ENCODE measurements around the gene INSR.

INSR gene

DNA sequence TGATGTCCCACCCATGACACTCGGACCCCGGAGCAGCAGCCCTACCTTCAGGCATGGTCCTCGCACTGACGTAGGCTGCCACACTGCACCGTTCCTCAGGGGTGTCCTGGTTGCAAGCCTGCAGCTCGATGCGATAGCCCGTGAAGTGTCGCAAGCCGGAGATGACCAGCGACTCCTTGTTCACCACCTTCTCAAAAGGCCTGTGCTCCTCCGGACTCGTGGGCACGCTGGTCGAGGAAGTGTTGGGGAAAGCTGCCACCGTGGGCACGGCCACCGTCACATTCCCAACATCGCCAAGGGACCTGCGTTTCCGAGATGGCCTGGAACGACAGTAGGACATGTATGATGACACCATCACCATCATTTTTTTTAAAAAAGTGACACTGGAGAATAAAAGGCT, 151.4 kb downstream of the INSR start:
- no peak for DNase-seq (ENCODE audit: low spot score)

DNA sequence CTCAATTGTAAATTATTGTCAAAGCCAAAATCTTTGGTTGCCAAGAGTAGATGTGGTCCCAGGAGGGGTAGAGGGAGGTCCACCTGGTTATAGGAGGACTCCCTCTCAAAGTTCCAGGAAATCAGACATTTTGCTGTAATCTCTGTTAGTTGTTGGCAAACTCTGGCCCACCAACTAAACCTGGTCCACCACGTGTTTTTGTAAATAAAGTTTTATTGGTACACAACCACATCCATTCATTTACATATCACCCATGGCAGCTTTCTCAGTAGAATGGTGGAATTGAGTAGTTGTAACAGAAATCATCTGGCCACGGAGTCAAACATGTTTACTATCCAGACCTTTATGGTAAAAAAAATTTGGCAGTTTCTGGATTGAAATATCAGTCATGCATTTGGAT, 154.1 kb downstream of the INSR start:
- DNase-seq (ENCODE audit: low spot score), result no peak

DNA sequence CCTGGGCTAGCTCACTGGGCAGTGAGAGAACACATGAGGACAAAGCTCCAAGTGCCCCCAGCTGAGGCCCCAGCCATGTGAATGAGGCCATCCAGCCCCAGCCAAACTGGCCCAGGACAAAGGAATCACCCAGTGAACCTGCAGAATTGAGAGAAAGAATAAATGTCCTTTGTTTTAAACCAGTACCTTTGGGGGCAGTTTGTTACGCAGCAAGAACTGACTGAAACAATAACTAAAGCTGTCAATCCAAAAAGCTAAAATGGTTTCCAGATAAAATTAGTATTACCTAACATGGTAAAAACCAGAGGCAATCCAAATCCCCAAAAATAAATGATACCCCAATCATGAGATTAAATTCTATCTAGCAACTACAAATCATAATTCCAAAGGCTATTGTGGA, 155.1 kb downstream of the INSR start:
- DNase-seq (ENCODE audit: low spot score), result no peak

DNA sequence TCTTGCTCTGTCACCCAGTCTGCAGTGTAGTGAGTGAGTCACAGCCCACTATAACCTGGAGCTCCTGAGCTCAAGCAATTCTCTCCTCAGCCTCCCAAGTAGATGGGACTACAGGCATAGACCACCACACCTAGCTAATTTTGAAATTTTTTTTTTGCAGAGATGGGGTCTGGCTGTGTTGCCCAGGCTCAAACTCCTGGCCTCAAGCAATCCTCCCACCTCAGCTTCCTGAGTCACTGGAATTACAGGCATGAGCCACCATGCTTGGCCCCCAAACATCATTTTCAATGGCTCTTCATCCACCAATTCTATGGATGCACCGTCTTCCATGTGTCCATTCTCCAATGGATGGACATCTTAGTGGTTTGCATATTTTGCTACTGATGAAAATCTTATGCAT, 155.8 kb downstream of the INSR start:
- DNase-seq (ENCODE audit: low spot score), result no peak

DNA sequence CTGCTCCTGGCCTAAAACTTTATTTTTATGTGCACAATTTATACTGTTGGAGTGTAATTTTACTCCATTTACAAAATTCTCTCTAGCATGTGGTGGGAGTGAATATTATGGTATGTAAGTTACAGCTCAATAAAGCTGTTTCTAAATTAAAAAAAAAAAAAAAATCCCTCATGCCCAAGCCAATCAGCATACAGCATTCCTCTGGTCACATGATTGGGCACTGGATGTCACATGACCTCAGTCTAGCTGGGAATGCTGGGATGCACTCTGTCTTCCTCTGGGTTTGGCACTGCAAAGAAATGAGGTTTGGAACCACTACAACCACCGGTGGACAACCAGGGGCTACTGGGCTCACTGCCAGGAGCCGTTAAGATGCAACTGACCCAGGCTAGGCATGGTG, 157.1 kb downstream of the INSR start:
- DNase-seq (ENCODE audit: low spot score), result no peak

DNA sequence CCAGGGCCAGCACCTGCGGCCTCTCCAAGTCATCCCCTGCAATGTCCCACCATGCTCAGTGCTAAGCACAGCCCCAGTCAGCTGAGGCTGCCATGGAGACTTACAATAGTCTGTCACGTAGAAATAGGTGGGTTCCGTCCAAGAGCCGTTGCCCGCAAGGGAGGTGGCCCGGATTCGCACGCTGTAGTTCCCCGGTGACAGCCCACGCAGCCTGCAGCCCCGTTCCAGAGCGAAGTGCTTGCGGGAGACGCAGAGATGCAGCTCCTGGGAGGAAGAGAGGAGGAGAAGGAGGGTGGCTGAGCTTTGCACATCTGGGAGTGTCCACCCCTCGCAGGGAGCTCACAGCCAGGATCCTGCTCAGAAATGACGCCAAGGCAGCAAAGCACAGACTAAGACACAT, 162.2 kb downstream of the INSR start:
- DNase-seq (ENCODE audit: low spot score), result no peak

DNA sequence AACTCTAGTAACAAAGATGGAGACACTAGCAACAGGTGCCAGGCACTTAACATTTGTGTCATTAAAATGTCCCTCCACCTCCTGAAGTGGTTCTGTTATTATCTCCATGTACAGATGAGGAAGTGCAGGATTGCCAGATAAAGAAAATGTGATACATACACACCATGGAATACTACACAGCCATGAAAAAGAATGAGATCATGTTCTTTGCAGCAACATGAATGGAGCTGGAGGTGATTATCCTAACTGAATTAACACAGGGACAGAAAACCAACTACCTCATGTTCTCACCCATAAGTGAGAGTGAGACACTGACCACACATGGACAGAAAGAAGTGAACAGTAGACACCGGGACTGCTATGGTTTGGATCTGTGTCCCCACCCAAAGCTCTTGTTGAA, 164.2 kb downstream of the INSR start:
- no peak for DNase-seq (ENCODE audit: low spot score)

DNA sequence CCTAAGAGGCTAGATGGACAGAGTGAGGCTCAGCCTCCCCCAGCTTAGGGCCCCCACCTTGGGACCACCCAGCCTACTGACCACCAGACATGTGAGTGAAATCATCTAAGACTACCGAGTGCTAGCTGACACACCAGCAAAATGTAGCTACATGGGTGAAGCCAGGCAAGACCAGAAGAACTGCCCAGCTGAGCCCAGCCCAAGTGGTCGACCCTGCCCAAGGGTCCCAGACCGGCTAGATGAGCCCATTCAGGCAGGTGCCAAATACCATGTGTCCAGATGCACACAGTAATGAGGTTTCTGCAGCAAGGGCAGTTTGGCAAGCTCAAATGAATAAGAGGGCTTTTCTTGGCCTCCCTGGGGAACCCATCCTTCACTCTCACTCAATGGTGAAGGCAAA, 168.1 kb downstream of the INSR start:
- DNase-seq (ENCODE audit: low spot score), result no peak

DNA sequence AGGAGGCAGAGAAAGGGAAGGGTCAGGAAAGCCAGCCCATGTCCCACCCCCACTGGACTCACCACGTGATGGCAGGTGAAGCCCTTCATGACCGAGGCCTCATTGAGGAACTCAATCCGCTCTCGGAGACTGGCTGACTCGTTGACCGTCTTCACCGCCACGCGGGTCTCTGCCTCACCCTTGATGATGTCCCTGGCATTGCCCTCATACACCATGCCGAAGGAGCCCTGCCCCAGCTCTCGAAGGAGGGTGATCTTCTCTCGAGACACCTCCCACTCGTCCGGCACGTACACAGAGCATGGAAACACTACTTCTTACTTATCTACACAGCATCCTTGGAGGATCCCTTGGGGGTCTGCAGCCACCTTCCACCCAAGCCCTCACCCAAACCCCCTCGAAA, 169.0 kb downstream of the INSR start:
- no peak for DNase-seq (ENCODE audit: low spot score)

DNA sequence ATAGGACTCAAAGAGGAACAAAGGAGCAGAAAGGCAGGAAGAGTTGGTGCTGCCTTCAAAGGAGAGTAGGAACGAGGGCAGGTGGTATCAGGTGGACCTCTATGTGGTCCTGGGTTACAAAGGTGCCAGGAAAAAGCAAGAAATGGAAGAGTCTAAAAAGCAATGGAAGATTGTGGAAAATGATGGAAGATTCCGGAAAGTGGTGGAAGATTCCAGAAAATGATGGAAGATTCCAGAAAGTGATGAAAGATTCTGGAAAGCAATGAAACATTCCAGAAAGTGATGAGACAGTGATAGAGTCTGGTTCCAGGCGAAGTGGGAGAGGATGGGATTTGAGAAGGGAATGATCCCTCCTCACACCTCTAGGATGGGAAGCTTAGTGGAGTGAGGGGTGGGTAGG, 169.4 kb downstream of the INSR start:
- DNase-seq (ENCODE audit: low spot score), result no peak

DNA sequence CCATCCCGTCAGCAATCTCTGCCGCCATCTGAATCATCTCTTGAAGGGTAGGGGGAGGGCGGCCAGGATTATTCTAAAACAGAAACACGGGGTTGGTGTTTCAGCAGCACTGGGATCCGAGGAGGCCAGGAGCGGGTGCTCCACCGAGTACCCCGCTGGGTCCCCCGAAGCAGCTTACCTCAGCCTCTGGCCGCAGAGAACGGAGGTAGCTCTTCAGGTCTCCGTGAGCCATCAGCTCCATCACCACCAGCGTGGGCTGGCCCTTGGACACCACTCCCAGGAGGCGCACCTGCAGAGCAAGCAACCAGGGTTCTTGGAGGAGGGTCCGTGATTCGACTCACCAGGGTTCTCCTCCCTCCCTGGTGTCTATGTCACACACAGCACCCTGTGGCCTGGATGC, 171.5 kb downstream of the INSR start:
- DNase-seq (ENCODE audit: low spot score), result no peak

DNA sequence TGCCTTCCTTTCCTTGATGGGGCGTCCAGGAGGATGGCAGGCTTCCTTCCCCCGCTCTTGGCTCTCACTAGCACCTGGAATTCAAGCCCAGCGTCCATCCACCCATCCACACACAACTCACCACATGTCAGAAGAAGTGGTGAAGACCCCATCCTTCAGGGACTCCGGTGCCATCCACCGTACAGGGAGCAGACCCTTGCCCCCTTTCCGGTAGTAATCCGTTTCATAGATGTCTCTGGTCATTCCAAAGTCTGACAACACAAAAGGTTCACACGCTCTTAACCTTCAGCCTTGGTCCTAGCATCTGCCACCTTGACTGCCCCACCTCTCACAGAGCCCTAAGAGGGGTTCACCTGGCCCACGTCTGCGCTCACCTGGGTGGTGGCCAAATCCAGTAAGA, 173.7 kb downstream of the INSR start:
- DNase-seq (ENCODE audit: low spot score), result no peak

DNA sequence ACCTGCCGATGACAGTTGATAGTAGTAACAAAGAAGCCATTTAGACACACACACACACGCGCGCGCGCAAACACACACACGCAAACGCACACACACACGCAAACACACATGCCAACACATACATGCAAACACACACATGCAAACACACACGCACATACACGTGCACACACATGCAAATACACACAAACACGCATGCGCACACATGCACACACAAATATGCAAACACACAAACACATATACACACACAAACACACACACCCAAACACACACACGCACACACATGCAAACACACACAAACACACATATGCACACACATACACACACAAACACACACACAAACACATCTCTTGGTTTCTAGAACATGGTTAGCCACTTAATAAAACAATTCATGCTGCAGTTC, 174.6 kb downstream of the INSR start:
- no peak for DNase-seq (ENCODE audit: low spot score)

DNA sequence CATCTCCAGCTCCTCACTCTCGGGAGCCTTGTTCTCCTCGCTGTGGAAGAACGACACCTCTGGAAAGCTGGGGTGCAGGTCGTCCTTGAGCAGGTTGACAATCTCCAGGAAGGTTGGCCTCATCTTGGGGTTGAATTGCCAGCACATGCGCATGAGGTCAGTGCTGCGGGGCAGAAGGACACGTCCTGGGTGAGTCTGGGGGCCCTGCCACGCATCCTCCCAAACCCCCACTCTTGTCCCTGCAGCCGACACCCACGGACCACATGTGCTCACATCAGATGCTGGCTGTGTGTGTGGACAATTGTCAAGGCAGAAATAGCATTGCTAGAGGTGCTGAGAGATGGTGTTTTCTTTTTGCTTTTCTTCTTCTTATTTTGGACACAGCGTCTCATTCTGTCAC, 177.0 kb downstream of the INSR start:
- no peak for DNase-seq (ENCODE audit: low spot score)

DNA sequence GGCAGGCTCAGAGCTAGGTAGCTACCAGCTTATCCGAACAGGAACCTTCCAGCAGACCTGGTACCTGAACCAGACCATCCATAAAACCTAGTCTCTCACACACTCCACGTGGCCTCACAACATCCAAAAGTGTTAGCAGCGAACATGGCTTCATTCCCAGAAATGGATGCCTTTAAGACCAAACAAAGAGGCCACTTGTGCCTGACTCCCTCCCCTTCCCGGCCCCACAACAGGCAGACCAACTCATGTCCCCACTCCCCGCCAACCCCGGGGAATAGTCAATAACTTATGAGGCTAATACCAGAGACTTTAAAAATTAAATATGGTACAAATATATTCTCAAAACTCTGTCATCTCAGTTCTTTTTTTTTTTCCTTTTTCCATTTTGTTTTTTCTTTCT, 178.5 kb downstream of the INSR start:
- no peak for DNase-seq (ENCODE audit: low spot score)

DNA sequence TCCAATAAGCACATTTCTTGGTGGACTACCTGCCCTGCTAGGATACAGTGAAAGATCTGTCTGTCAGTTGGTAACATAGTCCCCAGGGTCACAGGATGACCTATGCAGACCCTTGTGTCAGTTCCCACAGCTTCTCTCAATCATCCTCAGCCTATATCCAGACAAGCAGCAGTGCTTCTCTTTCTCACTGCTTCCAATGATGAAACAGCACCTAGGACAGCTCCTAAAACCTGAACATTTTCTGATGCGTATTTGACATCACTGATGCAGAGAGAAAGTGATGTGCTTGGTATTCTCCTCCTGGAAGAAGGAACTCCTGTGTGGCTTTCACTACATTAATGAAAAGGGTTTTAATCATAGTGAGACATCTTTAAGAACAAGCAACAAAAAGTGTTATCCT, 181.0 kb downstream of the INSR start:
- no peak for DNase-seq (ENCODE audit: low spot score)

DNA sequence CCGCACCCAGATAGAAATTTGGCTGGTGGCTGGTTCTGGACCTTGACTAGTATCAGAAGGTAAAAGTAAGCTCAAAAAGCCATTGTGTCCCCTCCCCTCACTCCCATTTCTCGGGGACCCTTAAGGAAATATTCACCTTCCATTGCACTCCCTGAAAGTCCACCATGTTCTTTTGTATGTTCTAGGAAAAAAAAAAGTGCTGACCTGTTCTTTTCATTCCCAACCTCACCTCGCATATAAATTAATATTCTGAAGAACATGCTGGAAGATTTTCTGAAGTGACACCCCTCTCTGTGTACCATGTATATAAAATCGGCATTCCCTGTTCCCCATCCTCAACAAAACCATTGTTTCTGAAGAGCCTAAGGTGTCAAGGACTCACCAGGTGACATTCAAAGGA, 181.5 kb downstream of the INSR start:
- no peak for DNase-seq (ENCODE audit: low spot score)

DNA sequence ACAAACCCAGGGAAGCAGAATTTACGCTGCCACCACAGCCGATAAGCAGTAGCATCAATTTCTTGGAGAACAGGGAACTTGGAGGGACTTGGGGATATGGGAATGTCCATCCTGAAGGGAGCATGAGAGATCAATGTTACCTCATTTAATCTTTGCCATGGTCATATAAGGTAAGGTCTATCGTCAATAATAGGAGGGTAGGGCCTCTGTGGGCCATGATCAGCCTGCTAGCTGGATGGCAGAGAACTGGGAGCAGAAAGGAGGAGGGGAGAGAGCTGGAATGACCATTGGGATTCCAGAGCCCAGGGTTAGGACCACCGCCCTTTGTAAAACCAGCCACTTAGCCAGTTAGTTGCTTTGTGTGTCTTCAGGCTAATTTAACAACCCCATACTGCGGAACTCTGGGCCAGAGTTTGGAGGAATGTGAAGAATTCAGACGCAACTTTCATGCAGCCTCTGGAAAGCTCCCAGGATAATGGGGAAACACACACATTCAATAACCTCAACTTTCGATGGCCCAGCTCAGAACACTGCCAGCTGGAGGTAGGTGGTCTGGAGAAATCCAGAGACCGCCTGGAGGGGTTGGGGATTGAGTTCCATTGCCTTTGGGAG, 184.4 kb downstream of the INSR start:
- DNase-seq (ENCODE audit: low spot score), result no peak

DNA sequence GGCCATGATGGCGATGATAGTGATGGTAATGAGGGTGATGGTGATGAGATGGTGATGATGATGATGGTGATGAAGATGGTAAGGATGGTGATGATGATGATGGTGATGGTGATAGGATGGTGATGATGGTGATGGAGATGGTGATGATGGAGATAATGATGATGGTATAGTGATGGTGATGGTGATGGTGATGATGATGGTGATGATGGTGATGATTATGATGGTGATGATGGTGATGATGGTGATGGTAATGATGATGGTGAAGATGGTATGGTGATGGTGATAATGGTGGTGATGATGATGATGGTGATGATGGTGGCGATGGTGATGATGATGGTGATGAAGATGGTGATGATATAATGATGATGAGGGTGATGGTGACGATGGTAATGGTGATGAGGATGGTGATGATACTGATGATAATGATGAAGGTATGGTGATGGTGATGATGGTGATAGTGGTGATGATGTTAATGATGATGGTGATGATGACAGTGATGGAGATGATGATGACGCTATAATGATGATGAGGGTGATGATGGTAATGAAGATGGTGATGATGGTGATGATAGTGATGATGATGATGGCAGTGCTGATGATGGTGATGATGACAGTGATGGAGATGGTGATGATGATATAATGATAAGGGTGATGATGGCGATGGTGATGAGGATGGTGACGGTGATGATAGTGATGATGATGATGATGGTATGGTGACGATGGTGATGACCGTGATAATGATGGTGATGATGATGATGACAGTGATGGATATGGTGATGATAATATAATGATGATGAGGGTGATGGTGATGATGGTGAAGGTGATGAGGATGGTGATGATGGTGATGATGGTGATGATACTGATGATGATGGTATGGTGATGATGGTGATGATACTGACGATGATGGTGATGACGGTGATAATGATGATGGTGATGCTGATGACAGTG, 187.2 kb downstream of the INSR start:
- no peak for DNase-seq (ENCODE audit: low spot score)

DNA sequence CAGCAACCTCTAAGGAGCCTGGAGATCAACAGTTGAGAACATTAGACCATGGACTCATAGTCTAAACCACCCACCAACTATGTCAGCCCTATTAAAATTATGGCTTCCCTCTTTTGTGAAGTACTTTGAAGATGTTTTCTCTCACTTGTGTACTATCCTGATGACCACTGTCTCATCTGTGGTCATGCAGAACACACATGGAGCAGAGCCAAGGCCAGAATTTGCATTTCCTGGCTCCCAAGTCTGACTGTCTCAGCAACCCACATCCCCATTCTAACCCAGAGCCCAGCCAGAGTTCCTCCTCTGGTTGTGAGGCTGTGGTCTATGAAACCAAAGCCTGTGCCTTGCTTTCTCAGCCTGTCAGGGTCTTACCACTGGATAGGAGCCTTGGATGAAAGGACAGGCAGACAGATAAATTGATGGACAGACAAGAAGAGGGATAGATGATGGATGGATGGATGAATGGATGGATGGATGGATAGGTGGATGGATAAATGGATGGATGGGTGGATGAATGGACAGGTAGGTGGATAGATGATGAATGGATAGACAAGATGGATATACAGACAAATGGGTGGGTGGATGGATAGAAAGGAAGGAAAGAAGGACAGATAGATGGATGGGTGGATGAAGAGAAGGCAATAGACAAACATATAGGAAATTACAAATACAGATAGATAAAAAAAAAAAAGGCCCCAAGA, 189.3 kb downstream of the INSR start:
- no peak for DNase-seq (ENCODE audit: low spot score)

DNA sequence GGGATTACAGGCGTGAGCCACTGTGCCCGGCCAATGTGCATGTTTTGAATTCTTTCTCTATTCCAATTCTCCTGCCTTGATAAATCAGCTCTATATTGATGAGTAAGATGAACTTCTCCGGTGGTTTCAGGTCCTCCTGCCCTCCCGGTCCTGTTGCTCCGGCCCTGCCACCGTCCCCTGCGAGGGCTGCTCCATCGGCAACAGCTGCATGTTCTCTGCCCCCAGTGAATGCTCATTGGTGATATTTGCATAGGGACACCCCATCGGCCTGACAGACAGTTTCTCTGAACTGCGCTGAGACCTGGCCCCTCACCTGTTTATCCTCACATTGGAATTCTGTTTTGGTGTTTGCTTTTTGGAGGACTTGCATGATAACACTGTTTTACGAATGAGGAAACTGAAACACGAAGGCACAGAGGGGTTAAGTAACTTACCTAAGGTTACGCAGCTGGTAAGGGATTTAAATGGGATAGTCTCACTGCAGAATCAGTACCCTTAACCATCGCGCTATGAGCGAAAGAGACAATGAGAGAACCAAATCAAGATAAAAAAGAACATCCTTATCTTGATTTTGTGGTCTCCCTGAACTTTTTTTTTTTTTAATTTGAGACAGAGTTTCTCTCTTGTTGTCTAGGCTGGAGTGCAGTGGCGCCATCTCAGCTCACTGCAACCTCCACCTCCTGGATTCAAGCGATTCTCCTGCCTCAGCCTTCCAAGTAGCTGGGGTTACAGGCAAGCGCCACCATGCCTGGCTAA, 192.5 kb downstream of the INSR start:
- DNase-seq (ENCODE audit: low spot score), result peak; percentile 13

DNA sequence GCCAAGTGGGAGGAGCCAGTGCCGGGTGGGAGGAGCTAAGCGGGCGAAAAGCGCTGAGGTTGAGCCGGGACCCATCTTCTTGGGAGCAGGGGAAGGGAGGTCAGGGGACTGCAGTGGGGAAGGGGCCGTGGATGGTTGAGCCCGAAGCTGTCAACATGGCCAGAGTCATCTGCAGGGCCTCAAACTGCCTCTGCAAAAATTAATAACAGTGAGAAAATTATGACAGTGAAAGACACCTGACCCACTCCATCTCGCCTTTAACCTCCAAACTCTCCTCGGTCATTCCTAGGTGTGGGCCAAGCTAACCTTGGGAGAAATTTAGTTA, 194.7 kb downstream of the INSR start:
- no peak for DNase-seq (ENCODE audit: low spot score)

Measured in CD4-positive, alpha-beta T cell treated with Interleukin-6 at 100 ng/mL for 8 hours (primary cell).